ENCODE measurements around the gene HECTD3. TPM values are rescaled to one million over a fixed set of nuclear protein-coding genes. Genes with fewer than 3 reads are reported as not detected.

The HECTD3 gene
- total RNA-seq, 1 donor from 2014 or later: 32.1 TPM

DNA sequence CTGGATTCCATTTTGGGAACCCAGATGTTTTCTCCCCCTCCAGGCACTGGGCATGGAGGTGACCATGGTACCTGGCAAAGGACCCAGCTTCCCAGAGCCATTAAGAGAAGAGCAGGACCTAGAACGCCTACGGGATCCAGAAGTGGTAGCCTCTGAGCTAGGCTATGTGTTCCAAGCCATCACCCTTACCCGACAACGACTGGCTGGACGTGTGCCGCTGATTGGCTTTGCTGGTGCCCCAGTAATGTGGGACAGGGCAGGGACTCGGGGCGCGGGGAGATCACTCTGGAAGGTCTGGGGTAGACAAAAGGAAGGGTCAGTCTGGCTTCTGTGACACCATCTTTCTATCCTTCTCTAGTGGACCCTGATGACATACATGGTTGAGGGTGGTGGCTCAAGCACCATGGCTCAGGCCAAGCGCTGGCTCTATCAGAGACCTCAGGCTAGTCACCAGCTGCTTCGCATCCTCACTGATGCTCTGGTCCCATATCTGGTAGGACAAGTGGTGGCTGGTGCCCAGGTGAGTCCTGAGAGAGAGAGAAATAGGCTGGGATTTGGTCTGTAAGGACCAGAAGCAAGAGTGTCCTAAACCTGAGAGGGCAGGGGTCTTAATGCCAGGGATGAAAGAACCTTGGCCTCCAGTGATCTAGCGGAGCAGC lies 2.6 kb upstream of the HECTD3 start:
- TF ChIP-seq, protein P1, sequence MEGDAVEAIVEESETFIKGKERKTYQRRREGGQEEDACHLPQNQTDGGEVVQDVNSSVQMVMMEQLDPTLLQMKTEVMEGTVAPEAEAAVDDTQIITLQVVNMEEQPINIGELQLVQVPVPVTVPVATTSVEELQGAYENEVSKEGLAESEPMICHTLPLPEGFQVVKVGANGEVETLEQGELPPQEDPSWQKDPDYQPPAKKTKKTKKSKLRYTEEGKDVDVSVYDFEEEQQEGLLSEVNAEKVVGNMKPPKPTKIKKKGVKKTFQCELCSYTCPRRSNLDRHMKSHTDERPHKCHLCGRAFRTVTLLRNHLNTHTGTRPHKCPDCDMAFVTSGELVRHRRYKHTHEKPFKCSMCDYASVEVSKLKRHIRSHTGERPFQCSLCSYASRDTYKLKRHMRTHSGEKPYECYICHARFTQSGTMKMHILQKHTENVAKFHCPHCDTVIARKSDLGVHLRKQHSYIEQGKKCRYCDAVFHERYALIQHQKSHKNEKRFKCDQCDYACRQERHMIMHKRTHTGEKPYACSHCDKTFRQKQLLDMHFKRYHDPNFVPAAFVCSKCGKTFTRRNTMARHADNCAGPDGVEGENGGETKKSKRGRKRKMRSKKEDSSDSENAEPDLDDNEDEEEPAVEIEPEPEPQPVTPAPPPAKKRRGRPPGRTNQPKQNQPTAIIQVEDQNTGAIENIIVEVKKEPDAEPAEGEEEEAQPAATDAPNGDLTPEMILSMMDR (IDR thresholded peaks at IDR 0.05): no peak
- Histone ChIP-seq H3K4me1 (peaks cover 20 to 31% of the 10 kb centered on the region in 2 donors), H3K9me3 (no peaks in the 10 kb centered on the region), H3K27me3 (no peaks in the 10 kb centered on the region), H3K27ac (no peak overlapping the region), H3K36me3 (peaks cover 9 to 10% of the 10 kb centered on the region in 2 donors), H3K4me3 (peak overlapping the region in 1 of 2 donors; percentile 86)
- intact Hi-C loops (cut with DNase I): loop anchor here (1.0 to 5.0 kb wide), 6 partner anchors 176 to 559 kb away; partner anchors contain the start of genes BEST4, RNU5D-1 and TESK2
- no peak for DNase-seq (ENCODE audit: low spot score in 2 of 2)

DNA sequence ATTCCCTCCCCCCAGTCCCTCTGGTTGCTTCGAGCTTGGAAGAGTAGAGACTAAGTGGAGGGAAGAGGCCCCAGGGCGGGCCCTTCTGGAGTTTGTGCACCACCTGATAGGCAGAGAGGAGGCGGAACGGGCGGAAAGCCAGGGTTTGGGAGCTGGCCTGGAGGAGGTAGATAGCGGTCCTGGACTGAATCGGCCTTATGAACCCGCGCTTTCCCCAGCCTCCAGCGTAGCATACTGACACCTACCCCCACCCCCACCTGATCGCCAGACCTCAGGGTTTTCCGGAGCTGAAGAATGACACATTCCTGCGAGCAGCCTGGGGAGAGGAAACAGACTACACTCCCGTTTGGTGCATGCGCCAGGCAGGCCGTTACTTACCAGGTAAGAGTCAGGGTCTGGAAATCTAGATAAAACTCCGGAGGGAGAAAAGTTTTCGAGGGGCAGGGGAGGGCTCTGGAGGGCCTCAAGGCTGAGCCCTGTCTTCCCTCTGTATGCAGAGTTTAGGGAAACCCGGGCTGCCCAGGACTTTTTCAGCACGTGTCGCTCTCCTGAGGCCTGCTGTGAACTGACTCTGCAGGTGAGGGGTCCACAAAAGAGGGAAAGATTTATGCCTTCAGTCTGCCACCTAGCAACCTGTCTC lies 1.6 kb upstream of the HECTD3 start:
- Histone ChIP-seq H3K4me1 (peaks cover 20 to 31% of the 10 kb centered on the region in 2 donors), H3K9me3 (no peaks in the 10 kb centered on the region), H3K36me3 (peaks cover 18 to 20% of the 10 kb centered on the region in 2 donors), H3K4me3 (peak overlapping the region; percentile 70 to 86), H3K27ac (peak overlapping the region; percentile 65 to 77), H3K27me3 (no peaks in the 10 kb centered on the region)
- intact Hi-C loops (cut with DNase I): loop anchor here (1.0 to 5.0 kb wide), 7 partner anchors 175 to 560 kb away; partner anchors contain the start of genes BEST4, MUTYH, RNU5D-1 and TESK2
- peak in 1 of 2 donors; percentile 76 for DNase-seq (ENCODE audit: low spot score in 2 of 2)
- TF ChIP-seq, protein P1 (IDR thresholded peaks at IDR 0.05): no peak

DNA sequence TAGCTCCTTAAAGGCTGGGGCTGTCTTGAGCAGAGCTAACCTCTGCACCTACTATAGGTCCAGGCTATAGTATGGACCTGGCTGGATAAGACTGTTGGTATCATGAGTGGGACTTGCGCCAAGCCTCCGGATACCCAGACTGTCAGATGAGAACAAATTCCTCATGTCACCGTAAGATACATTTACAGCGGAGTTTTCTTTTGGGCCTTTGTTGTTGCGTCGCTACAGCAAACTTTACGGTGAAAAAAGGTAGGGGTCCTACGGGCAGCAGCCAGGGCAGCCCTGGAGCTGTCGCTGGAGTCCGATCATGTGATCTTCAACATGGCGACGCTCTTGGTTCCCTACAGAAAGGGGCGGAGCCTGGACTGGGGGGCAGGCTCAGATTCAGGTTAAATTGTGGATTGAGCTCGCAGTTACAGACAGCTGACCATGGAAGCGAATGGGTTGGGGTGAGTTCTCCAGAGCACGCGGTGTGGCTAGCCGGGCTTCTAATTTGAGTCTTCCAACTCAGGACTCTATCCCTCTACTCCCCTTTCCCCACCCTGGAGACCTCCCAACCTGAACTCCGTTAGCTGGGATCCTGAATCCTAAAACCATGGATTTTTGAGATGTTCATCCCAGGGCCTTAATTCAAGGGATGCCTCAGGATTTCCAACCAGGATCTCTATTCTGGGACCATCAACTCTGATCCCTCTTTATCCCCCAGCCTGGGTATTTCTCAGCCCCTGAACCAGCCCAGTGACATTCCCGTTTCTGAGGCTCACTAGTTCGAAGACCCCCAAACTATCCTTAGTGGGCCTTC lies 914 bp upstream of the HECTD3 start, which contains the start of gene UROD:
UROD (plus strand) TSS at position 418 of the 802 bp plus-strand sequence; CDS start at position 430, 12 bp downstream.
- H3K27me3 ChIP-seq: no peaks in the 10 kb centered on the region
- intact Hi-C loops (cut with DNase I): loop anchor here (1.0 to 5.0 kb wide), 8 partner anchors 25 to 560 kb away; partner anchors contain the start of genes BEST4, EIF2B3, MUTYH and RNU5D-1
- H3K27ac ChIP-seq: peak within 1 kb of the TSS; percentile 65 to 81
- H3K36me3 ChIP-seq: peaks cover 26 to 27% of the 10 kb centered on the region in 2 donors
- TF ChIP-seq, protein P1 (IDR thresholded peaks at IDR 0.05): no peak
- H3K4me1 ChIP-seq: peaks cover 20 to 31% of the 10 kb centered on the region in 2 donors
- H3K9me3 ChIP-seq: no peaks in the 10 kb centered on the region
- H3K4me3 ChIP-seq: peak within 1 kb of the TSS; percentile 70 to 86
- peak; percentile 77 to 95 for DNase-seq (ENCODE audit: low spot score in 2 of 2)

DNA sequence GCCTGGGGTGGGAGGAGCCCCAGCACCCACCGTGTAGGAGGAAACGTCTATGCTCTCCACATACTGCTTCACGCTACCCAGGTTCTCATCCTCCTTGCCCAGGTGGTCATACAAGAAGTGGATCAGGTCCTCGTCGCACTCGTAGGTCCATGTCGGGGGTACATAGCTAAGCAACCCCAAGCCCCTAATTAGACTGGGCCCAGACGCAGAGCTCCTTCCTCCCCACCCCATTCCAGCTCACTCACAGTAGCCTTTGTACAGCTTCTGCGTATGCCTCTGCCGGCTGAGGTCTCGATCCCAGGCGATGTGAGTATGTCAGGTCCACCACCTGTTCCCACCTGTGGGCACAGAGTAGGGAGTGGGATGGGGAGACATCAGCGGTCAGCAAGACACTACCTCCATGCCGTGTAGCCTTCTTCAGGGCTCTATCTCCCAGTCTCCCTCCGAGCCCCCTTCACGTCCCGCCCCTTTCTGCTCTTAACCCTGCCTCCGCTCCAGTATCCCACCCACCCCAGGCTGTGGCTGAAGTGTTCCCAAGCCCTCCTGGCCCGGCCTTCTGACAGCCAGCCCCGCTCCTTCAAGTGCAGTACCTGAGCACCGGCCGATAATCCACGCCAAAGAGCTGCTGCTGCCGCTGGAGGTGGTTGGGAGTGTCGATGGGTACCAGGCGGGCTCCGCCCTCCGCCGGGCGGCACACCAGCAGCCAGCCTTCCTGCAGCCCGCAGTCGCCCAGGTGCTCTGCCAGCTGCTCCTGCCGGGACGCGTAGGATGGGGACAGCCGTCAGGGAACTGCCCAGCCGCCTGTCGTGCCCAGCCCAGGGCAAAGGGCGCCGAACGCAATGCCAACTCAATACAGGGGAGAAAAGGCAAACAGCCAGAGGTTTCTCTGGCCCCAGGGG lies 919 bp downstream of the HECTD3 start:
- peaks cover 20 to 31% of the 10 kb centered on the region in 2 donors for H3K4me1 ChIP-seq
- H3K9me3 ChIP-seq: no peaks in the 10 kb centered on the region
- H3K27ac ChIP-seq: peak overlapping the region; percentile 65 to 81
- intact Hi-C loops (cut with DNase I): loop anchor here (2.0 to 5.0 kb wide), 5 partner anchors 23 to 562 kb away; partner anchors contain the start of genes BEST4, EIF2B3 and RNU5D-1
- peak overlapping the region; percentile 70 to 86 for H3K4me3 ChIP-seq
- DNase-seq (ENCODE audit: low spot score in 2 of 2): no peak
- TF ChIP-seq, protein P1 (IDR thresholded peaks at IDR 0.05): no peak
- H3K27me3 ChIP-seq: no peaks in the 10 kb centered on the region
- H3K36me3 ChIP-seq: peaks cover 44 to 45% of the 10 kb centered on the region in 2 donors
